Calu3 (cell line): ENCODE measurements around the gene KIF21A. TPM values are rescaled to one million over a fixed set of nuclear protein-coding genes. Genes with fewer than 3 reads are reported as not detected.

Experiments
- BruUV-seq: library from RNA; stranded (reverse); fragments of 400-500 nt; replicated peaks from 2 replicates; lab custom pipeline; 2021; lab: Mats Ljungman, UMichigan
- CTCF ChIA-PET: fragments of 300-600 bp; sonication (Branson Sonifier 250); formaldehyde crosslinking; loops from one replicate; lab custom pipeline; 2022; ENCODE audit warnings: antibody characterized with exemption; lab: Charles Lee
- DNase-seq: peaks from one replicate; pipeline ENCODE4 v3.0.0; 2022
- H3K27ac Mint-ChIP-seq: one replicate; pipeline ENCODE4 v1.8.0; 2022; ENCODE audit warnings: mixed read lengths; ENCODE audit not compliant: unreplicated experiment
- H3K27me3 Mint-ChIP-seq: one replicate; pipeline ENCODE4 v1.8.0; 2022; ENCODE audit warnings: mixed read lengths; ENCODE audit not compliant: unreplicated experiment
- H3K36me3 Mint-ChIP-seq: one replicate; pipeline ENCODE4 v1.8.0; 2022; ENCODE audit warnings: mild to moderate bottlenecking, moderate library complexity, mixed read lengths; ENCODE audit not compliant: insufficient read depth, unreplicated experiment
- H3K4me1 Mint-ChIP-seq: one replicate; pipeline ENCODE4 v1.8.0; 2022; ENCODE audit warnings: mild to moderate bottlenecking, low read depth, mixed read lengths; ENCODE audit not compliant: unreplicated experiment
- H3K4me3 Mint-ChIP-seq: one replicate; pipeline ENCODE4 v1.8.0; 2022; ENCODE audit warnings: mild to moderate bottlenecking, low read depth, moderate library complexity, mixed read lengths; ENCODE audit not compliant: unreplicated experiment
- H3K9me3 Mint-ChIP-seq: one replicate; pipeline ENCODE4 v1.8.0; 2022; ENCODE audit warnings: low read depth, mixed read lengths; ENCODE audit not compliant: unreplicated experiment
- intact Hi-C: fragments of 100-400 bp; cut with micrococcal nuclease; formaldehyde crosslinking; loops from one replicate; pipeline ENCODE4 v1.10.0; 2022; ENCODE audit not compliant: unreplicated experiment
- total RNA-seq: library from RNA; stranded (reverse); gene quantifications from 2 replicates; pipeline ENCODE4 v1.2.3, GENCODE V29; 2022
- TF ChIP-seq, protein P1 (sequence below): fragments of 200-600 bp; IDR thresholded peaks from one replicate; pipeline ENCODE4 v1.8.0; 2022; ENCODE audit warnings: antibody characterized with exemption; ENCODE audit not compliant: unreplicated experiment

The KIF21A gene
- total RNA-seq, 1 experiment from 2014 or later = 28.7 TPM

DNA sequence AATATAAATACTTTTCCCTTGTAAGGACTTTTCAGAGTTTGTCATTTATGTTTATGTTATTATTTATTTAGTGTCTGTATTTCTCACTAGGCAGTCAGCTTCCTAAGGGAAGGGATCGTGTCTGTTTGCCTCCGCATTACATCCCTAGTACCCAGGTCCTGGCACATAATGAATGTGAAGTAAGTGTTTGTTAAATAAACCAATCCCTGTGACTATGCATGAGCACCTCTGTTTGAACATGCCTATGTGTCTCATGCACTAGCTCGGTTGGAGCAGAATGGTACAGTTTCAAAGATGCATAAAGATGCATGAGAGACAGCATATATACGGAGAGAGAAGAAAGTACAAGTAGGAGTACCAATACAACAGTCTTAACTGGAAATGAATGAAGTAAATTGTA lies 99.3 kb downstream of the KIF21A start:
- Mint-ChIP-seq H3K27ac (no peak overlapping the region), H3K4me3 (no peak overlapping the region), H3K36me3 (peaks cover 5% of the 10 kb centered on the region), H3K9me3 (no peaks in the 10 kb centered on the region), H3K27me3 (no peaks in the 10 kb centered on the region), H3K4me1 (peaks cover 8% of the 10 kb centered on the region)
- intact Hi-C loops = loop anchor here (10.0 kb wide), 1 partner anchor 351 kb away; no protein-coding TSS in a partner anchor
- BruUV-seq = no TSS peak
- TF ChIP-seq, protein P1, sequence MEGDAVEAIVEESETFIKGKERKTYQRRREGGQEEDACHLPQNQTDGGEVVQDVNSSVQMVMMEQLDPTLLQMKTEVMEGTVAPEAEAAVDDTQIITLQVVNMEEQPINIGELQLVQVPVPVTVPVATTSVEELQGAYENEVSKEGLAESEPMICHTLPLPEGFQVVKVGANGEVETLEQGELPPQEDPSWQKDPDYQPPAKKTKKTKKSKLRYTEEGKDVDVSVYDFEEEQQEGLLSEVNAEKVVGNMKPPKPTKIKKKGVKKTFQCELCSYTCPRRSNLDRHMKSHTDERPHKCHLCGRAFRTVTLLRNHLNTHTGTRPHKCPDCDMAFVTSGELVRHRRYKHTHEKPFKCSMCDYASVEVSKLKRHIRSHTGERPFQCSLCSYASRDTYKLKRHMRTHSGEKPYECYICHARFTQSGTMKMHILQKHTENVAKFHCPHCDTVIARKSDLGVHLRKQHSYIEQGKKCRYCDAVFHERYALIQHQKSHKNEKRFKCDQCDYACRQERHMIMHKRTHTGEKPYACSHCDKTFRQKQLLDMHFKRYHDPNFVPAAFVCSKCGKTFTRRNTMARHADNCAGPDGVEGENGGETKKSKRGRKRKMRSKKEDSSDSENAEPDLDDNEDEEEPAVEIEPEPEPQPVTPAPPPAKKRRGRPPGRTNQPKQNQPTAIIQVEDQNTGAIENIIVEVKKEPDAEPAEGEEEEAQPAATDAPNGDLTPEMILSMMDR = no peak
- CTCF ChIA-PET = no interaction called here
- DNase-seq = no peak

DNA sequence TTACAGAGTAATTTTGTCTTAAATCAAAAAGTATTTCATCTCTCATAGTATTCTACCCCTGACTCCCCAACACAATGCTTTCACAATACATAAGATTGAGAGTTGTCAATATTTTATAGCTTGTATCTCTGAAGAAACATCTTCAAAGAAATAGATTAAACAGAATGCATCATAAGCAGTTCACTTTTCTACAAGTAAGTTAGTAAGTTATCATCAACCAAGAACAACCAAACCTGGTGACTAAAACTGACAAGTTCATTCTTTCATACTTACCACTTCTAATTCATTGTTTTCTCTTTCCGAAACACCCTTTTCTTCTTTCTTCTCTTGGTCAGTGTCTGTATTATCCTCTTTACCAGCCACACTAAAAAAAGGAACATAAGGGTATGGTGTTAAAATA lies 101.2 kb downstream of the KIF21A start:
- H3K4me1 Mint-ChIP-seq = peaks cover 8% of the 10 kb centered on the region
- no peaks in the 10 kb centered on the region for H3K27me3 Mint-ChIP-seq
- no peak overlapping the region for H3K4me3 Mint-ChIP-seq
- intact Hi-C loops = loop anchor here (10.0 kb wide), 1 partner anchor 353 kb away; no protein-coding TSS in a partner anchor
- CTCF ChIA-PET = no interaction called here
- no peaks in the 10 kb centered on the region for H3K9me3 Mint-ChIP-seq
- DNase-seq = no peak
- no TSS peak for BruUV-seq
- H3K36me3 Mint-ChIP-seq = peaks cover 5% of the 10 kb centered on the region
- TF ChIP-seq, protein P1 = no peak
- H3K27ac Mint-ChIP-seq = no peak overlapping the region

DNA sequence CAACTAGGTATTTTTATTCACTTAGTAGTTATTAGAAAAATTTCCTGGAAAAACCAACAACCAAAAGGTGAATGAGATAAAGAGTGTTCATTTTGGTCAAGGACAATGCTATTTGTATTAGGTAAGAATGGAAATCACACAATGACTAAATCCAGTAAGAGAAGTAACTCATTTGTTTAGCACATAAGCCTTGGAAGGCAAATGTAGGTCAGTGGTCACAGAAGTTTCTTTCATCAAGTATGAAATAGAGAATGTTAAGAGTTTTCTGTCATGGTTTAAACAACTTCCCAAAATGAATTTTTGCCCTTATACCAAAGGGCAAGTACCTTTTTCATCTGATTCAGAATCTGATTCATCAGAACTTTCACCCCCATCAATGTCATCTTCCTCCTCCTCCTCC lies 101.7 kb downstream of the KIF21A start:
- BruUV-seq = no TSS peak
- intact Hi-C loops = loop anchor here (10.0 kb wide), 1 partner anchor 354 kb away; no protein-coding TSS in a partner anchor
- peaks cover 5% of the 10 kb centered on the region for H3K36me3 Mint-ChIP-seq
- no peak overlapping the region for H3K4me3 Mint-ChIP-seq
- H3K27me3 Mint-ChIP-seq = no peaks in the 10 kb centered on the region
- TF ChIP-seq, protein P1 = no peak
- H3K9me3 Mint-ChIP-seq = no peaks in the 10 kb centered on the region
- DNase-seq = no peak
- no peak overlapping the region for H3K27ac Mint-ChIP-seq
- H3K4me1 Mint-ChIP-seq = peaks cover 8% of the 10 kb centered on the region
- CTCF ChIA-PET = no interaction called here

- Mint-ChIP-seq H3K27ac (peak overlapping the region; percentile 6), H3K27me3 (no peaks in the 10 kb centered on the region), H3K4me1 (no peaks in the 10 kb centered on the region), H3K4me3 (no peak overlapping the region), H3K36me3 (peaks cover 4% of the 10 kb centered on the region), H3K9me3 (no peaks in the 10 kb centered on the region)
- TF ChIP-seq, protein P1 = no peak
- BruUV-seq = TSS peak; percentile 71
- no peak for DNase-seq
- CTCF ChIA-PET = no interaction called here
- intact Hi-C loops = no loop called here
Observed at GRCh38 chr12:39332661-39333175, 110.2 kb downstream of the KIF21A start.
